Activated T-cell treated with anti-CD3 and anti-CD28 coated beads for 48 hours (primary cell): ENCODE measurements around the gene DLGAP1.

ENCODE experiments used
- DNase-seq: peaks from one replicate; pipeline ENCODE4 v3.0.0-alpha.2; 2020; ENCODE audit warnings: low read depth

DLGAP1 gene

GRCh38 chr18:3867236-3867635 is 587.9 kb downstream of the DLGAP1 start:
- DNase-seq: no peak

GRCh38 chr18:3864669-3865298 is 590.3 kb downstream of the DLGAP1 start:
- DNase-seq: no peak

- DNase-seq: no peak
These were observed 591.5 kb downstream of the DLGAP1 start for GRCh38 chr18:3863593-3863992.

DNA sequence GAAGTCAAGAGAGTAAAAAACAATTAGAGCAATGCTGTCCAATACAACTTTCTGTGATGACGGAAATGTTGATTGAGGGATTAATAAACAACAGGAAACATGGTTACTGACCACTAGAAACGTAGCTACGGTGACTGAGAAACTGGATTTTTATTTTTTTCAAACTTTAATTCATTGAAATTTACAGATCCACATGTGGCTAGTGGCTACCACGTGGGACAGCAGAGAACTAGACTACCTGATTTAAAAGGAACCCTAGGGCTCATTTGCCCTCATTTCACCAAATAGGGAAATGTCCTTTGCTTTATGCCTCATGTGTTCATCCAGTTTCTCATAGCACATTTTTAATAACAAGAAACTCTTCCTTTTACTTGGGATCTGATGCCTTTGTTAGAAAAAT is 592.1 kb downstream of the DLGAP1 start:
- DNase-seq: no peak

- no peak for DNase-seq
These were observed 593.6 kb downstream of the DLGAP1 start for GRCh38 chr18:3861495-3861894.

DNA sequence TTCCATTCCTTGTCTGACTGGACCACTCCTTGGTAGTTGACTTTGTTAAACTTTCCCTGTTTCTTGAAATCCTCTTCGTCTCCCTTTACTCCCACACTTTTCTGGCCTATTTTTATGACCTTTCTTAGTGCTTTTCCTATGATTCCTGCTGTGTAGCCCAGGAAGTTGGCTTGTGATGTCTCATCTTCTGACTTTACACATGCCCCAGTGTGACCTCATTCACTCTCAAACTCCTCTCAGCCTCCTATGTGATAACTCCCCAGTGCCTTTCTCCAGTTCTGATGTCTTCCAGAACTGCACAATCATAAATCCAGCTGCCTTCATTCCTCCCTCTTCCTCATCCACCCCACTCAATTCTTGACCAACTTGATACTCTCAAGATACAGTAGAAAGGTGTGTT is 597.6 kb downstream of the DLGAP1 start:
- no peak for DNase-seq

DNA sequence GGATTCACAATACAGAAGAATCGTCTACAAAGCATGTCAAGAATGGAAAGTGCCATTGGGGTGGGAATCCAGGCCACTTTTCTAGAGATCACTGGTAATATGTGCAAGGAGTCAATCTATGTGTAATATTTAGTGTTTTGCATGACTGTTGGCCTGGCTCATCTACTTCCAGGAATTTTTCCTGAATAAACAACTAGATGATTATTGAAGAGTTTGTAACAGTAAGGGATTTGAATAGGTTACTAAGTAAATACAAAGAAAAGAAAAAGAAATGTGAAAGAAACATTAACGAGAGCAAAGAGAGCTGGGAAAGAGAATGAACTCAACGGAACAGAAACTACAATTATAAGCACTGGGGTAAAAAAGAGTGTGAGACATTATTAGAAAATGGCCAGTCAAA is 599.1 kb downstream of the DLGAP1 start:
- DNase-seq: no peak

GRCh38 chr18:3852321-3852720 is 602.8 kb downstream of the DLGAP1 start:
- DNase-seq: no peak

DNA sequence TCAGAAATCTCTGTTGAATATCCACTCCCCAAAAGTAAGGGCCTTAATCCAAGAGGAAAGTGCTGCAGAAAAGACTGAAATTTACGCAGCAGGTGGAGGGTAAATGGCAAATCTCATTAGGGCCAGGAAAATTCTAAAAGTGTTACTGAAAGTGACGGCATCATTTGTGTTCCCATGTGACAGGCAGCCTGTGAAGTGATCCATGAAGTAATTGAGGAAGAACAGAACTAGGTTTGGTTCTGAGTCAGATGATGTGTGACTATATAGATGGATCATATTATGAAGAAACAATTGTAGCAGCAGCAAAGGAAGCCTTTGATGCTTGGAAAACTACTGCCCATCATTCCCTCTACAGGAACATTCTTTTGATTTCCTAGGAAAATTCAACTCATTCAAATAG is 603.9 kb downstream of the DLGAP1 start:
- no peak for DNase-seq

GRCh38 chr18:3848316-3848715 is 606.8 kb downstream of the DLGAP1 start:
- DNase-seq: no peak

GRCh38 chr18:3845161-3845560 is 609.9 kb downstream of the DLGAP1 start:
- DNase-seq: no peak

DNA sequence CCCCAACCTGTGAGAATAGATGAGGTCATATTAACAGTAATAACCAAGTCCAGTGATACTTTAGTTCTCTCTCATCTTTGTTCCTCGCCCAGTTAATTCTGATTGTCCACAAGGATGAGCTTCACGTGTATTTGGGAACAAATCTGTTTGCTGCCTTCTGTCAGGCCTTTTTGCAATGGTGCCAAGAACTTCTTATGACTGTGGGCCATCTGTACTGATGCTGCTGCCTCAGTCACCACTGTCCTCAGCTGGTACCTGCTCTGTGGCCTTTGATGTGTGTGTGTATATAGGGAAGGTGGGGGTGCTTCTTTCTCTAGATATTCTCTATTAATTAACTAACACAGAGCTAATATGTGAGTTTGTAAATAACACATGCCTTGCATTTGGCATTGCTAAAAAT is 612.3 kb downstream of the DLGAP1 start:
- no peak for DNase-seq

DNA sequence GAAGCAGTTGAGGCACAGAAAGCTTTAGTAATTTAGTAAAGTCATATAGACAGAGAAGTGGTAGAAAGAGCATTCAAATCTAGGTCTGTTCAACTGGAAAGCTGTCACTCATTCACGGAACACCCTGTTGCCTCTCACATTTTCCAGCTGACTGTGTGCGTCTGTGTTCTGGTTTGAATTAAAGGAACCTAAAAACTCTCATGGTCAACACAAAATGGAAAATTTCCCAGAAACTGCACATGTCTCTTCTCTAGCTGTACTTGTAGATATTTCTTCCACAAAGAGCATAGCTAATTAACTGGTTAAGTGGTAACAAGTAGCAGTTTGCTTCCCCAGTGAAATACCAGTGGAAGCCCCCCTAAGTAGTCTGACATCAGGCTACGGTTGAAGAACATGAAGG is 614.3 kb downstream of the DLGAP1 start:
- no peak for DNase-seq

GRCh38 chr18:3839581-3839981 is 615.5 kb downstream of the DLGAP1 start:
- no peak for DNase-seq

- no peak for DNase-seq
These were observed 618.4 kb downstream of the DLGAP1 start for GRCh38 chr18:3836483-3837335.

DNA sequence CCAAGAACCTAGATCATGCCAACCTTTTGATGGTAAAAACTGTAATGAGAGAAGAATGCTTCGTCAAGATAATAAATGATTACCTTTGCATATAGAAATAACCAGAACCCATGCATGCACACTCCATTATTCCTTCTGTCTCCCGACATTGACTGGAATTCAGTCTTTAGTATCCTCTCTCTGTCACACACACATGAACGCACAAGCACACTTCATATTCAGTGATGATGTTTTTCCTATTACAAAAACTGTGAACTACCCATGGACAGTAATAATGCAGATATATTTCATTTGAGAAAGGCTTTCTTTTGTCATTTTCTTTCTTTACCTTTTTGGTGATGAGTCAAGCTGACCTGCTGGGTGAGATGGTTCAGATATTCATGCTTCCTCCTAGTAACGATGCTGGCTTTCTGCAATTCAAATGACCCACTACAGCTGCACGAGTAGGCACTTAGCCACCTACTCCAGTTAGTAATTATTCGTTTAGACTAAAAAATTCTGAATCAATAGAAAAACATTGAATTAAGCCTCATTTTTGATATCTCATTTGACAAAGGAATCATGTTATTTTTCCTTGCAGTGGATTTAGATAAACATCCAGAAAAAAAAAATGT is 623.0 kb downstream of the DLGAP1 start:
- no peak for DNase-seq

- DNase-seq: no peak
These were observed 624.5 kb downstream of the DLGAP1 start for GRCh38 chr18:3830604-3831003.

DNA sequence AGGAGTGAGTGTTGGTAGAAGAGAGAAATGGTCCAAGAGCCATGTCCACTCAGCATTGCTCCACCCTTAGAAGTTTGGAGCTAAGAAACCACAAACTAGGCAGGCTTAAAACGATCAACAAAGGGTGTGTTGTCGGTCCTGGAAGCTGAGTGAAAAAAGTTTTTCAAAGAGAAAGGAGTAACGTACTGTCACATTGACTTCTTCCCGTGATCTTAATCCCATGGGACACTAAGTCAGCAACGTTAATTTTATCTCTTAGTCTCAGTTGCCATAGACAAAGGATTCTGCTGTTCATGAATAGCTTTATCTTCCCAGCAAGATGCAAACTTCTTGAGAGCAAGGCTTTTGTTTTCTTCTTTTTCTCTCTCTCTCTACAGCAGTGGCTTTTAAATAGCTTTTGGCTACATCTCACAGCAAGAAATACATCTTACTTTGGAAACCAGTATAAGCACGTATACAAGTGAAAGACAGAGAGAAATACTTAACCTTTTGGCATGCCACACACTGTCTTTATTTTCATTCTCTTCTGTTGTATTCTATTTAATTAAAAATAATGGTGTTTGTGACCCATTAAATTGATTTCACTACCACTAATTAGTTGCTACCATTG is 627.8 kb downstream of the DLGAP1 start:
- no peak for DNase-seq

DNA sequence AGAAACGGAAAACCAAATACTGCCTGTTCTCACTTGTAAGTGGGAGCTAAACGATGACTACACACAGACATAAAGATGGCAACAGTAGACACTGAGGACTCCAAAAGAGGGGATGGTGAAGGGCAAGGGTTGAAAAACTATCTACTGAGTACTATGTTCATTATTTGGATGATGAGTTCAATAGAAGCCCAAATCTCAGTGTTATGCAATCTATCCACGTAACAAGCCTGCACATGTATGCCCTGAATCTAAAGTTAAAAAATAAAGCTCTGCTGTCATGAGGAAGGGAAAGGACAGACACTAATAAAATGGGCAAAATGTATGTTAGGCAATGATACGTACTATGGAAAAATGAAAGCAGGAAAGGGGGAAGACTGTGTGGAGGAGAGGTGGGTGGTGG is 629.1 kb downstream of the DLGAP1 start:
- no peak for DNase-seq

- no peak for DNase-seq
These were observed 631.0 kb downstream of the DLGAP1 start for GRCh38 chr18:3824101-3824500.

- no peak for DNase-seq
These were observed 632.0 kb downstream of the DLGAP1 start for GRCh38 chr18:3823073-3823472.

- DNase-seq: no peak
These were observed 633.6 kb downstream of the DLGAP1 start for GRCh38 chr18:3821524-3821923.

DNA sequence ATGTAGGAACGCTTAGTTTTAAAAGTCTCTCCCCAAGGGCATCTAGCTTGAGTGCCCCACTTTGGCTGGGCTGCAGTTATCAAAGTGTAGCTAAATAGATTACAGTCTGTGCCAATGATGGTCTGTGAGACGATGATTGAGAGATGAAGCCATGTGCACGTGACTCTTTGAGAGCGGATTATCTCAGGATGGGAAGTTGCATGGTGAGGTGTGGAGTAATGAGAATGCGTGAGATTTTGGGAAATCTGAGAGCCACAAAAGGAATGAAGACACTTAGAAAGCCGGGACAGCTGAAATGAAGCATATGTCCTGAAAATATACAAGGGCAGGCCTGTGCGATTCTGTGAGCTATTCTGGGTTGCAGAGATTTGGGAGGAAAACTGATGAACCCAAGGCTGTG is 635.1 kb downstream of the DLGAP1 start:
- DNase-seq: no peak
